Astrocyte (in vitro differentiated cells and primary cell): ENCODE measurements around the gene FAS.

Source experiments
- EZH2 ChIP-seq: IDR thresholded peaks from 2 replicates; pipeline ENCODE4 v1.6.1; 2012; ENCODE audit warnings: mild to moderate bottlenecking, low read length, inconsistent platforms; ENCODE audit not compliant: insufficient read depth
- TF ChIP-seq, protein P1 (sequence below): IDR thresholded peaks from 2 replicates; pipeline ENCODE4 v1.5.1; 2011; ENCODE audit warnings: low read depth, mild to moderate bottlenecking, inconsistent platforms, low read length, moderate library complexity; ENCODE audit not compliant: insufficient read depth

- TF ChIP-seq, protein P1, sequence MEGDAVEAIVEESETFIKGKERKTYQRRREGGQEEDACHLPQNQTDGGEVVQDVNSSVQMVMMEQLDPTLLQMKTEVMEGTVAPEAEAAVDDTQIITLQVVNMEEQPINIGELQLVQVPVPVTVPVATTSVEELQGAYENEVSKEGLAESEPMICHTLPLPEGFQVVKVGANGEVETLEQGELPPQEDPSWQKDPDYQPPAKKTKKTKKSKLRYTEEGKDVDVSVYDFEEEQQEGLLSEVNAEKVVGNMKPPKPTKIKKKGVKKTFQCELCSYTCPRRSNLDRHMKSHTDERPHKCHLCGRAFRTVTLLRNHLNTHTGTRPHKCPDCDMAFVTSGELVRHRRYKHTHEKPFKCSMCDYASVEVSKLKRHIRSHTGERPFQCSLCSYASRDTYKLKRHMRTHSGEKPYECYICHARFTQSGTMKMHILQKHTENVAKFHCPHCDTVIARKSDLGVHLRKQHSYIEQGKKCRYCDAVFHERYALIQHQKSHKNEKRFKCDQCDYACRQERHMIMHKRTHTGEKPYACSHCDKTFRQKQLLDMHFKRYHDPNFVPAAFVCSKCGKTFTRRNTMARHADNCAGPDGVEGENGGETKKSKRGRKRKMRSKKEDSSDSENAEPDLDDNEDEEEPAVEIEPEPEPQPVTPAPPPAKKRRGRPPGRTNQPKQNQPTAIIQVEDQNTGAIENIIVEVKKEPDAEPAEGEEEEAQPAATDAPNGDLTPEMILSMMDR: no peak
- no peak for TF ChIP-seq EZH2
These were observed 32.1 kb downstream of the FAS start for GRCh38 chr10:89022734-89023133.
